Activated T-helper 1 cell treated with anti-CD3 and anti-CD28 coated beads, Interleukin-2, amount 50 U/mL, for 16 hours (primary cell): Measurements from ENCODE around the gene CPLANE1.
A peak's percentile ranks its signal among the peaks of the same experiment; 100 is the strongest.
"Not testable (repeated sequence)": the region's sequence is repeated elsewhere in the genome, so short reads cannot be mapped to it uniquely, and the experiment has no call there.

Experiments
- DNase-seq, 2 donors: peaks; one replicate each; pipeline ENCODE4 v3.0.0-alpha.2; 2020; ENCODE audit warnings: low read depth in 1 of 2, low spot score in 1 of 2

Gene CPLANE1

GRCh38 chr5:37248970-37249814 lies at the start of gene CPLANE1:
Gene CPLANE1 (minus strand): TSS chr5:37249376. CDS start chr5:37247698, 1,678 bp downstream.
- peak in 1 of 2 donors; percentile 29 for DNase-seq

GRCh38 chr5:37296313-37296712 lies 47.1 kb upstream of the CPLANE1 start:
- not testable (repeated sequence) for DNase-seq

GRCh38 chr5:37283214-37283820 lies 34.1 kb upstream of the CPLANE1 start:
- no peak for DNase-seq

GRCh38 chr5:37275511-37275910 lies 26.3 kb upstream of the CPLANE1 start:
- no peak for DNase-seq

GRCh38 chr5:37272511-37272910 lies 23.3 kb upstream of the CPLANE1 start:
- no peak for DNase-seq

- DNase-seq: not testable (repeated sequence)
These were observed 18.9 kb upstream of the CPLANE1 start for GRCh38 chr5:37268100-37268499.

- DNase-seq: no peak
These were observed 6.7 kb upstream of the CPLANE1 start for GRCh38 chr5:37255774-37256358.

GRCh38 chr5:37254581-37254980 lies 5.4 kb upstream of the CPLANE1 start:
- no peak for DNase-seq

GRCh38 chr5:37251665-37252064 lies 2.5 kb upstream of the CPLANE1 start:
- DNase-seq: no peak

GRCh38 chr5:37249815-37250164 lies 614 bp upstream of the CPLANE1 start:
- no peak for DNase-seq

- no peak for DNase-seq
These were observed 681 bp downstream of the CPLANE1 start for GRCh38 chr5:37248421-37248969.

- DNase-seq: no peak
These were observed 1.7 kb downstream of the CPLANE1 start for GRCh38 chr5:37247496-37247895.

GRCh38 chr5:37247036-37247435 lies 2.1 kb downstream of the CPLANE1 start:
- no peak for DNase-seq

GRCh38 chr5:37234288-37234687 lies 14.9 kb downstream of the CPLANE1 start:
- no peak for DNase-seq

- no peak for DNase-seq
These were observed 22.8 kb downstream of the CPLANE1 start for GRCh38 chr5:37226377-37226776.

GRCh38 chr5:37222181-37222580 lies 27.0 kb downstream of the CPLANE1 start:
- no peak for DNase-seq

- DNase-seq: not testable (repeated sequence)
These were observed 28.8 kb downstream of the CPLANE1 start for GRCh38 chr5:37220426-37220825.

GRCh38 chr5:37219384-37219783 lies 29.8 kb downstream of the CPLANE1 start:
- DNase-seq: not testable (repeated sequence)

- DNase-seq: no peak
These were observed 31.2 kb downstream of the CPLANE1 start for GRCh38 chr5:37217976-37218375.

GRCh38 chr5:37214550-37214949 lies 34.6 kb downstream of the CPLANE1 start:
- no peak for DNase-seq

GRCh38 chr5:37212096-37212495 lies 37.1 kb downstream of the CPLANE1 start:
- DNase-seq: no peak

- no peak for DNase-seq
These were observed 37.5 kb downstream of the CPLANE1 start for GRCh38 chr5:37211661-37212060.
